Prostate gland (tissue), 2 donors: ENCODE measurements around the gene UNC5A.

Source experiments
- POLR2A ChIP-seq: fragments of 450-650 bp; IDR thresholded peaks from one replicate; pipeline ENCODE4 v1.6.1; 2016; ENCODE audit warnings: antibody characterized with exemption, mild to moderate bottlenecking
- POLR2AphosphoS5 ChIP-seq: sonication (generic); formaldehyde crosslinking; IDR thresholded peaks from one replicate; pipeline ENCODE4 v1.6.1; 2017; ENCODE audit warnings: antibody characterized with exemption
- TF ChIP-seq, protein P1 (sequence below), 4 experiments: fragments of 200-600 bp in 2 of 4; fragments of 450-650 bp in 2 of 4; sonication (generic) in 2 of 4; IDR thresholded peaks; 1 replicate in 3 of 4; 2 replicates in 1 of 4; pipeline ENCODE4 v1.5.1; 2016 to 2019; ENCODE audit warnings: antibody characterized with exemption in 4 of 4, mild to moderate bottlenecking in 2 of 4, moderate library complexity in 2 of 4

DNA sequence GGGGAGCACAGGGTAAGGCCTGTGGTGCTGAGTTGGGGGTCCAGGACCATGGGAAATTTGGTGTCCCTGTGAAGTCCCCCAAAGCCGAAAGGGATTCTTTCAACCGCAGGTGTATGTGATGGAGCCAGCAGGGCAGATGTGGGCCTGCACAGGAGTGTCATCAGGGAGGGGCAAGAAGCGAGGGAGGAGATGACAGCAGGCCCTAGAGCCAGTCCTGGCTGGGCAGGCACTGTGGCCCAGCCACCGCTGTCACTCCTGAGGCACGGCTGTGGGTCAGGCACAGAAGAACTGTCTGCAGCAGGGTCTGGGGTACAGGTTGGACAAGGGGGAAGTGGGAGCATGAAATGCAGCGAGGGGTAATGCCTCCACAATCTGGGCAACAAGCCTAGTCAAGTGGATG is 83.9 kb downstream of the UNC5A start:
- TF ChIP-seq POLR2AphosphoS5 (no peak), POLR2A (no peak)
- TF ChIP-seq, protein P1, sequence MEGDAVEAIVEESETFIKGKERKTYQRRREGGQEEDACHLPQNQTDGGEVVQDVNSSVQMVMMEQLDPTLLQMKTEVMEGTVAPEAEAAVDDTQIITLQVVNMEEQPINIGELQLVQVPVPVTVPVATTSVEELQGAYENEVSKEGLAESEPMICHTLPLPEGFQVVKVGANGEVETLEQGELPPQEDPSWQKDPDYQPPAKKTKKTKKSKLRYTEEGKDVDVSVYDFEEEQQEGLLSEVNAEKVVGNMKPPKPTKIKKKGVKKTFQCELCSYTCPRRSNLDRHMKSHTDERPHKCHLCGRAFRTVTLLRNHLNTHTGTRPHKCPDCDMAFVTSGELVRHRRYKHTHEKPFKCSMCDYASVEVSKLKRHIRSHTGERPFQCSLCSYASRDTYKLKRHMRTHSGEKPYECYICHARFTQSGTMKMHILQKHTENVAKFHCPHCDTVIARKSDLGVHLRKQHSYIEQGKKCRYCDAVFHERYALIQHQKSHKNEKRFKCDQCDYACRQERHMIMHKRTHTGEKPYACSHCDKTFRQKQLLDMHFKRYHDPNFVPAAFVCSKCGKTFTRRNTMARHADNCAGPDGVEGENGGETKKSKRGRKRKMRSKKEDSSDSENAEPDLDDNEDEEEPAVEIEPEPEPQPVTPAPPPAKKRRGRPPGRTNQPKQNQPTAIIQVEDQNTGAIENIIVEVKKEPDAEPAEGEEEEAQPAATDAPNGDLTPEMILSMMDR (IDR thresholded peaks at IDR 0.05) = no peak
